HL-60/S4 treated with retinoic acid at 250 ng/mL for 4 days and 3 days (cell line): ENCODE results near the gene CRMP1.

ENCODE experiments used
- in situ Hi-C: fragments of 300-500 bp; cut with MboI; formaldehyde crosslinking; loops from 2 replicates; pipeline ENCODE4 v1.7.0; 2022; ENCODE audit warnings: low sequenced_read_pairs

CRMP1 gene

GRCh38 chr4:5890063-5890727 lies 2.7 kb downstream of the CRMP1 start:
- in situ Hi-C loops, result no loop called here

DNA sequence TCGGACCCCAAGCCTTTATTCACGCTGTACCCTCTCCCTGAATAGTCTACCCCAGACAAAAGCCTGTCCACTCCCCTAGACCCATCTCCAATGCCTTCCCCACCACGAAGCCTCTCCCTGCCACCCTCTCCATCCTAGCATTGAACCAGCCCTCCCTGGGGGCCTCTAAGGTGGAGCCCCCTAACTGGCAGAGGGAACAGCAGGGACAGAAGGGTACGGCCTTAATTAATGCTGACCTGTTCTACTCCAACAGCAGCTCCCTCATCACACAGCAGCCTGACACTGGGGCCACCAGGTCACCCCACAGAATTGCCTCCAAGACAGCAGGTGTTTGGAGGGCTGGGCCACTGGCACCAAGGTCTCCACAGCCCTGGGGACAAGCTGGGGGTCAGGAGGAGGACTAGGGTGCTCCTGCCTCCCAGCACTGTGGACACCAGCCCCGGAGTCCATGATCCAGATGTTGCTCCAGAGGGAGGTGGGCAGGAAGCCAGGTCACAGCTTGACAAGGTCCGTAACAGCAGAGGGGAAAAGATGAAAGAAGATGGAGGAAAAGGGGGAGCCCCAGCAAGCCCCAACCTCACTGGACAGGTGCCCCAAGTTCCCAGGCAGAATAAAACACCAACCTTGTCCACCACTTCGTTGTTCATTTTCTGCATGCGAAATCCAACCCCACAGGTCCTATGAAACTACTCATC lies 3.7 kb downstream of the CRMP1 start:
- in situ Hi-C loops, result no loop called here

GRCh38 chr4:5888222-5889001 lies 4.5 kb downstream of the CRMP1 start:
- in situ Hi-C loops, result no loop called here

DNA sequence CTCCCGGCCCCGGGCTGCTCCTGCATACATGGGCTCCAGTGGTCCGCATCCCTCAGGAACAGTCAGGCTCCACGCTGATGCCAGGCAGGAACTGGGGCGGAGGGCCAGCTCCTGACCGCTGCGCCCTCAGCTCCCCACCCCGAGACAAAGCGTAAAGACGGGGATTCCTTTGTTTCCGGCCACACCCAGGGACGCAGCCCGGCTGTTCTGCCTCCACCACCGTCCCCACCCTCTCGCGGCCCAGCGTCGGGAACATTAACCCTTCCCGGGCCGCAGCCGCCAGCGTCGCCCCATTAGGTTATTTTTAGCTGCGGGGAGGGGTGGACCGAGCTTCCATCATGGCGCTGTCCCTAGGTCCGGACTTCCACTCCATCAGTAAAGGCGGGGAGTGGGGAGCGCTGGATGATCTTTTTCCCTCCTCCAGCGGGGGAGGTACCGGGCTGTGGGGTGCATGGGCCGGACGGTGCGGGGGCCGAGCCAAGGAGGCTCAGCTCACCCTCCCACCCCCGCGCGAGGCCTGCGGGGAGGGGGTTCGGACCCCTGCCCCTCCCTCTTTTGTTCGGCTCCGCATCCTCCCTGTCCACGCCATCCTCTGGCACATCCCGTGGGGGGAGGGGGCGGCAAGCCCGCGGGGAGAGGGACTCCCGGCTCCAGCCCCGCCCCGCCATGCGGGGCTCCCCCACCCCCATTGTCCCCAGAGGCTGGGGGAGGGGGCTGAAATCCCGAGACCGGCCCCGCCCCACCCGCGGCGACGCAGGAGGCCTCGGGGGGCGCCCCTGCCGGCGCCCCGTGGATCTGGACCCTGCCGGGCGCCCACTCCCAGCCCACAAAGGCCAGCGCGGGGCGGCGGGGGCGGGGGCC lies 5.3 kb downstream of the CRMP1 start:
- in situ Hi-C loops, result no loop called here

DNA sequence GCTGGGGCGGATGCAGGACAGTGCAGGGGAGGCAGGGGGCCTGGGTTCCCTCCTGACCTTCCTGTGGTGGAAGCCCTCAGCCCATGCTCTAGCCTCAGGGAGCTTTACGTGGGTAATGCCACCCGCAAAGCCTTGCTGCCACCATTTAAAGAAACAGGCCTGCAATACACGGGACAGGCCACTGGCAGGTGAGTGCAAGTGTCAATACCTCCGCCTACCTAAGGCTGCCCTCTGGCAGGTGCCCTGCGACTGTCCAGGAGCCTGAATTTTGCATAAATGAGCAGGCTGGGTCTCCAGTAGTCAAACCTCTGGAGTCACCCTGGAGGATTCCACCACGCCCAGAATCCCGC lies 5.9 kb downstream of the CRMP1 start:
- in situ Hi-C loops, result no loop called here

DNA sequence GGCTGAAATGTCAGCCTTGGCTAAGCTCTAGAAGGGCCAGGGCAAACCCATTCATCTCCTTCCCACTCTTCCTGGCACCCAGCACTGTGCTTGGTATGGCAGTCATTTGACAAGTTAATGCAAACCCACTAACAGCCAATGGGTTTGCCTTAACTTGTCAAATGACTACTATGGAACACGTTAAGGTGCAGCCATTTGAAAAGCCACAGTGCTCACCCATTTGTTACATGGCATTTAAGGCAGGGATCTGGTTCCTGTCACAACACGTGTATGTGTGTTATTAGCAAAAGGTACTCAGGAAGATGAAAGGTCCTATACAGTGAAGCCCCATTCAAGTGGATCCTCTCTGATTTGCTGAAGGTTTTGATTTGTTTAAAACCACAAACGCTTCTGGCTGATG lies 7.2 kb downstream of the CRMP1 start:
- in situ Hi-C loops, result no loop called here

- in situ Hi-C loops, result no loop called here
Measured at GRCh38 chr4:5884796-5885195, 8.1 kb downstream of the CRMP1 start.

DNA sequence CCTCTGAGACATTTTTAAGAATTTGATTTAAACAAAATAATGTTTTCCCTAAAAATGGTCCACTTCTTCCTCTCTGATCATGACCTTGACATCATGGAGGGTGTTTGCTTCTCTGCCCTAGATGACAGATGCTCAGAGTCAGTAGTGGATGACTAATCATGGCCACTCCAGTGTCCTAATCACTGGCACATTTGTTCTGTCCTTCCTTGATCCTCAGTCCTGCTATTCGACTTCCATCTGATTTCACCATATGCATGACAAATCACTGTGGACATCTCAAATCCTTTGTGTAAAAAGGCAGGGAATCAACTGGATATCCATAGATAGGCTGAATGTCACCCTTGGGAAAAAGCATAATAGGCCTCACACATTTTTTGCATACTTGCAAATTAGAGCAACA lies 9.0 kb downstream of the CRMP1 start:
- in situ Hi-C loops, result no loop called here

DNA sequence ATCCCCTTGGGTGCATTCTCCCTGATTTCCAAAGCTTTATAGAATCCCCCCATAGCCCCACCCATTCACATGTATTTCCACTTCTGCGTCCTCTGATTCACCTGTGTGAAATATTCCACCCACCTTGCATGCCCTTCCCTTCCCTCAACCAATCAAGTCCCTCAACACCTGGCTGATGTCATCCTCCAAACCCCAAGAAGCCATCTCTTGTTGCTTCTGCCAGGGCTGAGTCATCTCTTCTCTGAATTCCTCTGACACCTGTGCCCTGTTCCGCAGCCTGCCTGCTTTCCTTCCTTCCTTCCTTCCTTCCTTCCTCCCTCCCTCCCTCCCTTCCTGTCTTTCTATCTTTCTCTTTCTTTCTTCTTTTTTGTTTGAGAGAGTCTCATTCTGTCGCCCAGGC lies 9.9 kb downstream of the CRMP1 start:
- in situ Hi-C loops, result no loop called here

DNA sequence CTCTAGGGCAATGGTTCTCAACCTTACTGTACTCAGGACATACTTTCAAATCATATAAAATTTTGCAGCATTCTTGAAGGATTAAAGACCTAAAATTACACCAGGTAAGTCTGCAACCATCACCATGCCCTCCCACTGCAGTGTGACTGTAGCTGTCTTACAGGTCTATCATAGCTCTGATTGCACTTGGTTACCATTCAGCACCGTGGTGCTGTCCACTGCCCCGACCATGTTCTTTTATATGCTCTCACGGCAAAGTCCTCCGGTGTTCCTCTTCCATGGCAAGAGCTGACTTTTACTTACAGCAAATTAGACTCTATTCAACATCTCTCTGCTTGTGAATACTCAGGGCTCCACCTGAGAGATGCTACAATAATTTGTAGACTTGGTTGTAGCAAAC lies 11.5 kb downstream of the CRMP1 start:
- in situ Hi-C loops, result no loop called here

- in situ Hi-C loops, result no loop called here
Measured at GRCh38 chr4:5878359-5878758, 14.5 kb downstream of the CRMP1 start.

GRCh38 chr4:5877392-5877791 lies 15.5 kb downstream of the CRMP1 start:
- in situ Hi-C loops, result no loop called here

GRCh38 chr4:5874811-5875449 lies 18.0 kb downstream of the CRMP1 start:
- in situ Hi-C loops, result no loop called here

- in situ Hi-C loops, result no loop called here
Measured at GRCh38 chr4:5870701-5871100, 22.2 kb downstream of the CRMP1 start.

DNA sequence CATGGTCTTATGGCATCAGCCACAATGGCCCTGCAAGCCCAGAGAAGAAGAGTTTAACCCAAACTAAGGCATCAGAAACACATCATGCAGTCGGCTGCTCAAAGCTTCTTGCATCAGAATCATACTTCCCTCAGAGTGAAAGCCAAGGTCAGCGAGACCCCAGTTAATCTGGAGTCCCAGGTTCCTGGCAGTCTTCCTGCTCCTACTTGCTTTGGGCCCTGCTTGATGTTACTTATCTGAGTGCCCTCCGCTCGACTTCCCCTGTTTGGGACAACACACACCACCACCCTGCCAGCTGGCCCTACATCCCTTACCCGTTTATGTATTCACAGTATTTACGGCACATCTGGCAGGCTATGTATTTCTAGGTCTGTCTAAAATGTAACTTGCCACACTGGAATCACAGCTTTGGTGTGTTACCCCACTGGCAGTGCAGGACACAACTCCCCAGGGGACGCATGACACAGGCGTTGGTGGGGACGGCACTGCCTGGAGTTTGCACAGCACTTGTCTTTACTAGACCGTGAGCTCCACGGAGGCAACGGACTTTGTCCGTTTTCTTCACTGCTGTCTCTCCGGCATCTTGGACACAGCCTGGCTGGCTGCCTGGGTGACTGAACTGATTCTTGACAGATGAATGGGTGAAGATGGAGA lies 22.8 kb downstream of the CRMP1 start:
- in situ Hi-C loops, result no loop called here

GRCh38 chr4:5867866-5868265 lies 25.0 kb downstream of the CRMP1 start:
- in situ Hi-C loops, result no loop called here

DNA sequence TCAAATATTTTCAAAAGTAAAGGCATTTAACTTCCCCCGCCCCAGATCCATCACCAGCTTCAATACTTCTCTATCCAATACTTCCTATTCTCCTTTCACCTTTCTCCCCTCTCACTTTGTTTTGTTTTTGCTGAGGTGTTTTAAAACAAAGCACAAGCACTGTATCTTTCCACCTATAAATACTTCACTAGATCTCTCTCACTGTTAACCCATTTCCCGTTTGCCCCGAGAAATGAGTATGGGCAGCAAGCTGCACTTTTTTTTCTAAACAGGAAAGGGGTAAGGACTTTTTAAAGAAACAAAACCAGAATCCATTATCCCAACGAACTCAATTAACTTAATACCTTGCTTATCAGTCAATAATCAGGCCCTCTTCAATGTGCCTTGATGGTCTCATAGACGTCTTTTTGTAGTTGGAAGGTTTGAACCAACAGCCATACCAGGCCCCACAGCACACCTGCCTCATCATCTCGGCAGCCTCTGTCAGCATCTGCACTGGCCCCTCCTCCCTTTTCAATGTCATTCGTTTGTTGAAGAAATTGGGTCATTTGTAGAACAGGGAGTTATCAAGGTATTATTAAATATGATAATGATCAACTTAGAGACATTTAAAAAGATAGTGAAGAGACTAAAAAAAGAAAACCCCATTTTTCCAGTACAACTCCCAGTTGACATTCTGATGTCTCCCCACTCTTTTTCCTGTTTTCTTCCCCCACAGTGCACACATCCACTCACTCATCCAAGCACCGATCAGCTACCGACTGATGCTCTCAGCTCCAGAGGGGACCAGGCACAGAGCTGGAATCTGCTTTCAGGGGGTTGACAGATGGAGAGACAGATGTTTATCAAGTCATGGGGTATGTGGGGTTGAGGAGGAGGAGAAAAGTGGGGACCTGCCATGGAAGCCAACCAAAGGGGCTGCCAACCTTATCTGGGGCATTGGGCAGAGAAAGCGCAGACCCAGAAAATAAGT lies 25.8 kb downstream of the CRMP1 start:
- in situ Hi-C loops, result no loop called here

GRCh38 chr4:5865896-5866599 lies 26.8 kb downstream of the CRMP1 start:
- in situ Hi-C loops, result no loop called here
